Astrocyte (in vitro differentiated cells and primary cell): ENCODE results near the gene MYL6. TPM values are rescaled to one million over a fixed set of nuclear protein-coding genes. Genes with fewer than 3 reads are reported as not detected.

ENCODE experiments used
- DNase-seq: peaks from one replicate; pipeline ENCODE4 v3.0.0-alpha.2; 2010; ENCODE audit warnings: low read depth
- FAIRE-seq: peaks from 2 replicates; lab custom pipeline; 2011; peaks lifted over from hg19 to GRCh38; lab: Jason Lieb, UNC
- H2AFZ ChIP-seq: 2 replicates; pipeline ENCODE4 v1.6.0; 2012; ENCODE audit warnings: low read depth, low read length, inconsistent platforms
- H3K27ac ChIP-seq: 2 replicates; pipeline ENCODE4 v1.5.1; 2011; ENCODE audit warnings: low read depth, low read length, inconsistent platforms
- H3K27me3 ChIP-seq: 2 replicates; pipeline ENCODE4 v1.6.0; 2011; ENCODE audit warnings: low read length, inconsistent platforms; ENCODE audit not compliant: insufficient read depth
- H3K36me3 ChIP-seq: 2 replicates; pipeline ENCODE4 v1.5.1; 2011; ENCODE audit warnings: low read length, inconsistent platforms; ENCODE audit not compliant: insufficient read depth
- H3K4me1 ChIP-seq: 2 replicates; pipeline ENCODE4 v1.5.1; 2011; ENCODE audit warnings: low read length, inconsistent platforms; ENCODE audit not compliant: insufficient read depth
- H3K4me2 ChIP-seq: 2 replicates; pipeline ENCODE4 v1.6.0; 2012; ENCODE audit warnings: low read length, inconsistent platforms
- H3K4me3 ChIP-seq: 2 replicates; pipeline ENCODE4 v1.5.1; 2011; ENCODE audit warnings: low read depth, mild to moderate bottlenecking, low read length, inconsistent platforms; ENCODE audit not compliant: insufficient read depth
- H3K79me2 ChIP-seq: 2 replicates; pipeline ENCODE4 v1.6.0; 2012; ENCODE audit warnings: mild to moderate bottlenecking, low read length, inconsistent platforms; ENCODE audit not compliant: insufficient read depth
- H3K9ac ChIP-seq: 2 replicates; pipeline ENCODE4 v1.6.0; 2012; ENCODE audit warnings: mild to moderate bottlenecking, low read length, inconsistent platforms
- H3K9me3 ChIP-seq: 2 replicates; pipeline ENCODE4 v1.5.1; 2012; ENCODE audit warnings: low read depth, mild to moderate bottlenecking, low read length, inconsistent platforms; ENCODE audit not compliant: insufficient read depth
- H4K20me1 ChIP-seq: 2 replicates; pipeline ENCODE4 v1.6.0; 2012; ENCODE audit warnings: low read length, inconsistent platforms; ENCODE audit not compliant: insufficient read depth
- H3K27ac Mint-ChIP-seq: one replicate; pipeline ENCODE4 v1.8.0; 2021; ENCODE audit warnings: mild to moderate bottlenecking, mixed read lengths; ENCODE audit not compliant: unreplicated experiment
- H3K27me3 Mint-ChIP-seq: one replicate; pipeline ENCODE4 v1.8.0; 2021; ENCODE audit warnings: low read depth, mixed read lengths; ENCODE audit not compliant: unreplicated experiment
- H3K36me3 Mint-ChIP-seq: one replicate; pipeline ENCODE4 v1.8.0; 2021; ENCODE audit warnings: low read depth, mixed read lengths; ENCODE audit not compliant: unreplicated experiment
- H3K4me1 Mint-ChIP-seq: one replicate; pipeline ENCODE4 v1.8.0; 2021; ENCODE audit warnings: low read depth, mixed read lengths; ENCODE audit not compliant: unreplicated experiment
- H3K4me3 Mint-ChIP-seq: one replicate; pipeline ENCODE4 v1.8.0; 2021; ENCODE audit warnings: mild to moderate bottlenecking, moderate library complexity, mixed read lengths; ENCODE audit not compliant: unreplicated experiment
- H3K9me3 Mint-ChIP-seq: one replicate; pipeline ENCODE4 v1.8.0; 2021; ENCODE audit warnings: mild to moderate bottlenecking, mixed read lengths; ENCODE audit not compliant: unreplicated experiment
- EZH2 ChIP-seq: IDR thresholded peaks from 2 replicates; pipeline ENCODE4 v1.6.1; 2012; ENCODE audit warnings: mild to moderate bottlenecking, low read length, inconsistent platforms; ENCODE audit not compliant: insufficient read depth
- total RNA-seq: library from RNA; stranded (reverse); gene quantifications from 2 replicates; pipeline ENCODE4 v1.2.1, GENCODE V29; 2021
- TF ChIP-seq, protein P1 (sequence below): IDR thresholded peaks from 2 replicates; pipeline ENCODE4 v1.5.1; 2011; ENCODE audit warnings: low read depth, mild to moderate bottlenecking, inconsistent platforms, low read length, moderate library complexity; ENCODE audit not compliant: insufficient read depth

MYL6 gene
- total RNA-seq, 1 donor from 2014 or later: 2,685 TPM

- no peak for DNase-seq
- no peaks in the 10 kb centered on the region for H3K9me3 Mint-ChIP-seq
- no peak overlapping the region for H3K27ac ChIP-seq
- H3K27me3 Mint-ChIP-seq: no peaks in the 10 kb centered on the region
- no peak overlapping the region for H3K4me2 ChIP-seq
- TF ChIP-seq EZH2: no peak
- TF ChIP-seq, protein P1, sequence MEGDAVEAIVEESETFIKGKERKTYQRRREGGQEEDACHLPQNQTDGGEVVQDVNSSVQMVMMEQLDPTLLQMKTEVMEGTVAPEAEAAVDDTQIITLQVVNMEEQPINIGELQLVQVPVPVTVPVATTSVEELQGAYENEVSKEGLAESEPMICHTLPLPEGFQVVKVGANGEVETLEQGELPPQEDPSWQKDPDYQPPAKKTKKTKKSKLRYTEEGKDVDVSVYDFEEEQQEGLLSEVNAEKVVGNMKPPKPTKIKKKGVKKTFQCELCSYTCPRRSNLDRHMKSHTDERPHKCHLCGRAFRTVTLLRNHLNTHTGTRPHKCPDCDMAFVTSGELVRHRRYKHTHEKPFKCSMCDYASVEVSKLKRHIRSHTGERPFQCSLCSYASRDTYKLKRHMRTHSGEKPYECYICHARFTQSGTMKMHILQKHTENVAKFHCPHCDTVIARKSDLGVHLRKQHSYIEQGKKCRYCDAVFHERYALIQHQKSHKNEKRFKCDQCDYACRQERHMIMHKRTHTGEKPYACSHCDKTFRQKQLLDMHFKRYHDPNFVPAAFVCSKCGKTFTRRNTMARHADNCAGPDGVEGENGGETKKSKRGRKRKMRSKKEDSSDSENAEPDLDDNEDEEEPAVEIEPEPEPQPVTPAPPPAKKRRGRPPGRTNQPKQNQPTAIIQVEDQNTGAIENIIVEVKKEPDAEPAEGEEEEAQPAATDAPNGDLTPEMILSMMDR: no peak
- FAIRE-seq: no peak
- no peaks in the 10 kb centered on the region for H3K79me2 ChIP-seq
- H4K20me1 ChIP-seq: peaks cover 27% of the 10 kb centered on the region
- H3K27me3 ChIP-seq: no peaks in the 10 kb centered on the region
- H3K4me3 Mint-ChIP-seq: no peak overlapping the region
- peaks cover 39% of the 10 kb centered on the region for H3K36me3 ChIP-seq
- H3K9ac ChIP-seq: no peak overlapping the region
- no peak overlapping the region for H3K27ac Mint-ChIP-seq
- H3K4me3 ChIP-seq: no peak overlapping the region
- H3K36me3 Mint-ChIP-seq: peaks cover 18% of the 10 kb centered on the region
- H3K4me1 ChIP-seq: peaks cover 8% of the 10 kb centered on the region
- no peaks in the 10 kb centered on the region for H3K9me3 ChIP-seq
- peaks cover 13% of the 10 kb centered on the region for H3K4me1 Mint-ChIP-seq
- no peak overlapping the region for H2AFZ ChIP-seq
Measured at GRCh38 chr12:56204275-56204674, 46.1 kb downstream of the MYL6 start.

DNA sequence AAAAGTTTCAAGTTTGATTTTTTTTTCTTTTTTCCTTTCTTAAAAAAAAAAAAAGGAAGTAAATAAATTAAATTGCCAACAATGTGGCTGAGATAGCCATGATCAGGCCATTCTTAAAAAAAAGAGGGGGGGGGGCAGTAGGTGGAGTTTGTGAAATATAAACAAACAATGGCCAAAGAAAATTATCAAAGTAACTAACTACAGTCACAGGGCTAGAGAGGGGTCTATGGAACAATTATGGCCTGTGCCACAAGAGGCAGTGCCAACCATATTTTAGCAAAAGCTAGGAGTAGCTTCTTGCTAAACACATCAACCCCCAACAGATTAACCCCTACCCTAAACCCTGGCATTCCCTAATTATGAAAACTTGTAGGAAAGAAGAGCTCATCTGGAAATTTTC lies 47.3 kb downstream of the MYL6 start:
- no peaks in the 10 kb centered on the region for H3K27me3 ChIP-seq
- H3K27ac ChIP-seq: no peak overlapping the region
- peaks cover 23% of the 10 kb centered on the region for H3K36me3 Mint-ChIP-seq
- H3K27me3 Mint-ChIP-seq: no peaks in the 10 kb centered on the region
- TF ChIP-seq EZH2: no peak
- TF ChIP-seq, protein P1: peak; percentile 8
- H3K27ac Mint-ChIP-seq: no peak overlapping the region
- no peak overlapping the region for H3K4me3 ChIP-seq
- DNase-seq: no peak
- no peak overlapping the region for H3K9ac ChIP-seq
- H3K4me1 Mint-ChIP-seq: peaks cover 13% of the 10 kb centered on the region
- FAIRE-seq: no peak
- H3K4me2 ChIP-seq: no peak overlapping the region
- peaks cover 8% of the 10 kb centered on the region for H3K4me1 ChIP-seq
- H3K9me3 ChIP-seq: no peaks in the 10 kb centered on the region
- no peak overlapping the region for H3K4me3 Mint-ChIP-seq
- H3K9me3 Mint-ChIP-seq: no peaks in the 10 kb centered on the region
- peaks cover 47% of the 10 kb centered on the region for H3K36me3 ChIP-seq
- no peak overlapping the region for H2AFZ ChIP-seq
- no peaks in the 10 kb centered on the region for H3K79me2 ChIP-seq
- peaks cover 31% of the 10 kb centered on the region for H4K20me1 ChIP-seq

DNA sequence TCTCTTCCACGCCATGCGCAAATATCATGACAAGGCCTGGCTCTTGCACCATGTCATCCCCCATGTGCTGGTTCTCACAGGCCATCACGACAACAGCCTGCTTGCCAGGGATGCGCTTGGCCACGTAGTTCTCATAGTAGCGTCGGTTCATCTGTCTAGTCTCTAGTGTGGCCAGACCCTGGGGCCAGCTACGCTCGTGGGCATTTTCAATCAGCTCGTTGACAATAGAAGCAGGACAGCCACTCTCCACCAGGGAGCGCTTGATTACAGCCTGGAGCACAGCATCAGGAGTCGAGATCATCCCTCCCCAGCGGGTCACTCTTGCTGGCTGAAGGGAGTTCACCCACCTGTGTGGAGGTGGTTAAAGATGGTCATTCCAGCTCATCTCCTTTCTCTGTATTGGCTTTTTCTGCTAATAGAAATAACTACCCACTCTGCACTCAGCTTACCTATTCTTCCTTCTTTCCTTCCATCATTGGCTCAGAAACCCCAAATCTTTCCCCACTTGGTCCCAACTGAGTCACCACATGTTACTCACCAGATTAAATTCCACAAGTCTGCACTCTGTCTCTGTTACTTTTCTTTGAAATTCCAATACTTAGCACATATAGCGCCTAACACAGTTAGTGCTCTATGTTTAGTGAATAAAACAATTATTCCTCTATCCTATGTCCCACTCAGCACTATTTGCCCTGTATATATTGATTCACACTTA lies 48.5 kb downstream of the MYL6 start:
- no peaks in the 10 kb centered on the region for H3K79me2 ChIP-seq
- H3K4me1 ChIP-seq: peaks cover 8% of the 10 kb centered on the region
- peaks cover 31% of the 10 kb centered on the region for H4K20me1 ChIP-seq
- H3K27me3 ChIP-seq: no peaks in the 10 kb centered on the region
- TF ChIP-seq, protein P1: peak; percentile 51
- TF ChIP-seq EZH2: no peak
- H3K27ac Mint-ChIP-seq: no peak overlapping the region
- H3K4me1 Mint-ChIP-seq: peaks cover 13% of the 10 kb centered on the region
- peak overlapping the region; percentile 6 for H3K4me3 Mint-ChIP-seq
- H3K9me3 Mint-ChIP-seq: no peaks in the 10 kb centered on the region
- peaks cover 29% of the 10 kb centered on the region for H3K36me3 Mint-ChIP-seq
- no peak overlapping the region for H2AFZ ChIP-seq
- H3K9ac ChIP-seq: no peak overlapping the region
- H3K36me3 ChIP-seq: peaks cover 52% of the 10 kb centered on the region
- H3K27ac ChIP-seq: no peak overlapping the region
- no peaks in the 10 kb centered on the region for H3K9me3 ChIP-seq
- FAIRE-seq: no peak
- H3K27me3 Mint-ChIP-seq: no peaks in the 10 kb centered on the region
- peak; percentile 31 for DNase-seq
- H3K4me2 ChIP-seq: no peak overlapping the region
- no peak overlapping the region for H3K4me3 ChIP-seq
